ENCODE data around the gene BLTP3B. TPM values are rescaled to one million over a fixed set of nuclear protein-coding genes. Genes with fewer than 3 reads are reported as not detected.

Gene BLTP3B
- total RNA-seq, 4 donors from 2014 or later = 20.2 to 51.5 (median 46.2) TPM

- no peak for TF ChIP-seq CTCF (IDR thresholded peaks at IDR 0.05; ENCODE audit: low read depth)
Measured at GRCh38 chr12:100158535-100158934, 15.9 kb upstream of the BLTP3B start.

GRCh38 chr12:100157427-100157821, 14.8 kb upstream of the BLTP3B start:
- TF ChIP-seq CTCF (IDR thresholded peaks at IDR 0.05; ENCODE audit: low read depth) = no peak

- no peak for TF ChIP-seq CTCF (IDR thresholded peaks at IDR 0.05; ENCODE audit: low read depth)
Measured at GRCh38 chr12:100156731-100157426, 14.2 kb upstream of the BLTP3B start.

- TF ChIP-seq CTCF (IDR thresholded peaks at IDR 0.05; ENCODE audit: low read depth) = no peak
Measured at GRCh38 chr12:100154474-100155247, 12.0 kb upstream of the BLTP3B start.

GRCh38 chr12:100153131-100153530, 10.5 kb upstream of the BLTP3B start:
- no peak for TF ChIP-seq CTCF (IDR thresholded peaks at IDR 0.05; ENCODE audit: low read depth)

- TF ChIP-seq CTCF (IDR thresholded peaks at IDR 0.05; ENCODE audit: low read depth) = no peak
Measured at GRCh38 chr12:100151769-100152168, 9.1 kb upstream of the BLTP3B start.

GRCh38 chr12:100146252-100146651, 3.6 kb upstream of the BLTP3B start:
- no peak for TF ChIP-seq CTCF (IDR thresholded peaks at IDR 0.05; ENCODE audit: low read depth)

Measured in subcutaneous adipose tissue (tissue), 4 donors.